ENCODE data around the gene R3HCC1L. TPM values are rescaled to one million over a fixed set of nuclear protein-coding genes. Genes with fewer than 3 reads are reported as not detected.

Gene R3HCC1L
- total RNA-seq, 1 experiment from 2014 or later, result 11.8 TPM

- BruUV-seq (replicated peaks), result no TSS peak
- H3K9me3 Mint-ChIP-seq (ENCODE audit: low read depth, unreplicated experiment), result no peaks in the 10 kb centered on the region
Measured at GRCh38 chr10:98257961-98258360, 123.5 kb downstream of the R3HCC1L start.

GRCh38 chr10:98258683-98259454 is 124.4 kb downstream of the R3HCC1L start:
- TF ChIP-seq, protein P1, sequence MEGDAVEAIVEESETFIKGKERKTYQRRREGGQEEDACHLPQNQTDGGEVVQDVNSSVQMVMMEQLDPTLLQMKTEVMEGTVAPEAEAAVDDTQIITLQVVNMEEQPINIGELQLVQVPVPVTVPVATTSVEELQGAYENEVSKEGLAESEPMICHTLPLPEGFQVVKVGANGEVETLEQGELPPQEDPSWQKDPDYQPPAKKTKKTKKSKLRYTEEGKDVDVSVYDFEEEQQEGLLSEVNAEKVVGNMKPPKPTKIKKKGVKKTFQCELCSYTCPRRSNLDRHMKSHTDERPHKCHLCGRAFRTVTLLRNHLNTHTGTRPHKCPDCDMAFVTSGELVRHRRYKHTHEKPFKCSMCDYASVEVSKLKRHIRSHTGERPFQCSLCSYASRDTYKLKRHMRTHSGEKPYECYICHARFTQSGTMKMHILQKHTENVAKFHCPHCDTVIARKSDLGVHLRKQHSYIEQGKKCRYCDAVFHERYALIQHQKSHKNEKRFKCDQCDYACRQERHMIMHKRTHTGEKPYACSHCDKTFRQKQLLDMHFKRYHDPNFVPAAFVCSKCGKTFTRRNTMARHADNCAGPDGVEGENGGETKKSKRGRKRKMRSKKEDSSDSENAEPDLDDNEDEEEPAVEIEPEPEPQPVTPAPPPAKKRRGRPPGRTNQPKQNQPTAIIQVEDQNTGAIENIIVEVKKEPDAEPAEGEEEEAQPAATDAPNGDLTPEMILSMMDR (IDR thresholded peaks at IDR 0.05; ENCODE audit: unreplicated experiment), result no peak
- DNase-seq, result no peak
- intact Hi-C loops (cut with micrococcal nuclease; ENCODE audit: unreplicated experiment), result no loop called here
- H3K4me3 Mint-ChIP-seq (ENCODE audit: low read depth, unreplicated experiment), result no peak overlapping the region
- H3K36me3 Mint-ChIP-seq (ENCODE audit: insufficient read depth, unreplicated experiment), result peaks cover 4% of the 10 kb centered on the region
- H3K27ac Mint-ChIP-seq (ENCODE audit: unreplicated experiment), result no peak overlapping the region
- no TSS peak for BruUV-seq (replicated peaks)
- H3K4me1 Mint-ChIP-seq (ENCODE audit: low read depth, unreplicated experiment), result peaks cover 3% of the 10 kb centered on the region
- CTCF ChIA-PET, result no interaction called here
- H3K27me3 Mint-ChIP-seq (ENCODE audit: unreplicated experiment), result no peaks in the 10 kb centered on the region
- H3K9me3 Mint-ChIP-seq (ENCODE audit: low read depth, unreplicated experiment), result no peaks in the 10 kb centered on the region

More at GRCh38 chr10:98257961-98258360, 123.5 kb downstream of the R3HCC1L start:
- H3K27ac Mint-ChIP-seq (ENCODE audit: unreplicated experiment), result no peak overlapping the region
- CTCF ChIA-PET, result no interaction called here
- H3K4me1 Mint-ChIP-seq (ENCODE audit: low read depth, unreplicated experiment), result no peaks in the 10 kb centered on the region
- no peak overlapping the region for H3K4me3 Mint-ChIP-seq (ENCODE audit: low read depth, unreplicated experiment)
- no peak for DNase-seq
- TF ChIP-seq, protein P1 (IDR thresholded peaks at IDR 0.05; ENCODE audit: unreplicated experiment), result no peak
- no peaks in the 10 kb centered on the region for H3K27me3 Mint-ChIP-seq (ENCODE audit: unreplicated experiment)
- H3K36me3 Mint-ChIP-seq (ENCODE audit: insufficient read depth, unreplicated experiment), result peaks cover 4% of the 10 kb centered on the region
- intact Hi-C loops (cut with micrococcal nuclease; ENCODE audit: unreplicated experiment), result no loop called here

GRCh38 chr10:98259606-98260315 is 125.3 kb downstream of the R3HCC1L start:
- CTCF ChIA-PET, result no interaction called here
- TF ChIP-seq, protein P1 (IDR thresholded peaks at IDR 0.05; ENCODE audit: unreplicated experiment), result no peak
- H3K27me3 Mint-ChIP-seq (ENCODE audit: unreplicated experiment), result no peaks in the 10 kb centered on the region
- intact Hi-C loops (cut with micrococcal nuclease; ENCODE audit: unreplicated experiment), result no loop called here
- no peak overlapping the region for H3K4me3 Mint-ChIP-seq (ENCODE audit: low read depth, unreplicated experiment)
- DNase-seq, result no peak
- H3K9me3 Mint-ChIP-seq (ENCODE audit: low read depth, unreplicated experiment), result no peaks in the 10 kb centered on the region
- no TSS peak for BruUV-seq (replicated peaks)
- peaks cover 9% of the 10 kb centered on the region for H3K4me1 Mint-ChIP-seq (ENCODE audit: low read depth, unreplicated experiment)
- peaks cover 4% of the 10 kb centered on the region for H3K36me3 Mint-ChIP-seq (ENCODE audit: insufficient read depth, unreplicated experiment)
- no peak overlapping the region for H3K27ac Mint-ChIP-seq (ENCODE audit: unreplicated experiment)

GRCh38 chr10:98260350-98260749 is 125.9 kb downstream of the R3HCC1L start:
- DNase-seq, result no peak
- intact Hi-C loops (cut with micrococcal nuclease; ENCODE audit: unreplicated experiment), result no loop called here
- H3K4me1 Mint-ChIP-seq (ENCODE audit: low read depth, unreplicated experiment), result peaks cover 9% of the 10 kb centered on the region
- CTCF ChIA-PET, result no interaction called here
- no peaks in the 10 kb centered on the region for H3K9me3 Mint-ChIP-seq (ENCODE audit: low read depth, unreplicated experiment)
- H3K27ac Mint-ChIP-seq (ENCODE audit: unreplicated experiment), result no peak overlapping the region
- no TSS peak for BruUV-seq (replicated peaks)
- H3K27me3 Mint-ChIP-seq (ENCODE audit: unreplicated experiment), result no peaks in the 10 kb centered on the region
- H3K36me3 Mint-ChIP-seq (ENCODE audit: insufficient read depth, unreplicated experiment), result peaks cover 2% of the 10 kb centered on the region
- H3K4me3 Mint-ChIP-seq (ENCODE audit: low read depth, unreplicated experiment), result no peak overlapping the region
- TF ChIP-seq, protein P1 (IDR thresholded peaks at IDR 0.05; ENCODE audit: unreplicated experiment), result no peak

Data from Calu3 (cell line).